Measurements from ENCODE around the gene NEURL2.

DNA sequence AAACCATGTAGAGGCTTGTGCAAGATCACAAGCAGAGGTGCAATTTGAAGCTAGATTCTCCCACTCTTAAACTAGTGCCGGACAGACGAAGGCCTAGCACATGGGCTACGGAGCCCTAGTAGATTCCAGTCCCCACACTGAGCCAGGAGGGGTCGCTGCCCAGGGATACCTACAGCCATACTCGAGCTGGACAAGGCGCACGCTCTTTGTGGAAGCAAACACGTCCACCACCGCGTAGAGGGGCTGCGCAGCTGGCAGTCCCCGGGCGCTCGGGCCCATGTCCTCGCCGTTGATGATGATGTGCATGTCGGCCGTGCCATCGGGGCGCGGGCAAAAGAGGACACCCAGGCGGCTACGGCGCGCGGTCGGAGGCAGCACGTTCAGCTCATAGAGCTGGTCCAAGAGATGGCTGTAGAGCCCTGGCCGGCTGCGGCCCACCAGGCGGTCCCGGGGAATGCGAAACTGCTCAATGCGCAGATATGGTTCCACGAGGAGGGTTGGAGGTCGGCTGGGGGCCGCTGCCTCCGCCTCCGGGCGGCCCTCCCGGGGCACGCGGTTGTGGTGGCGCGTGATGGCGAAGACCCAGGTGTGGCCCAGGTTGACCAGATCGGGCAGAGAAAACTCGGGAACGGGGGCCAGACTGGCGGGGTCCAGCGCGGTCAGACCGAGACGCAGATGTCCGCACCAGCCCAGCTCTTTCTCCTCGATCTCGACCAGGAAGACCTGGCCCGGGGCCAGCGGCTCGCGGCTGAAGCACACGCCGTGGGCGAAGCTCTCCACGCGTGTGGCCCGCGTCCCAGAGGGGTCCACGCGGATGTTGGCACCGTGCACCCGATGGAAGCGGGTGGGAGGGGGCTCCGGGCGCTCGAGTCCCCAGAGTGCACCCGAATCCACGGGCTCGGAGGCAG, 677 bp downstream of the NEURL2 start:
- TF ChIP-seq, protein P1, sequence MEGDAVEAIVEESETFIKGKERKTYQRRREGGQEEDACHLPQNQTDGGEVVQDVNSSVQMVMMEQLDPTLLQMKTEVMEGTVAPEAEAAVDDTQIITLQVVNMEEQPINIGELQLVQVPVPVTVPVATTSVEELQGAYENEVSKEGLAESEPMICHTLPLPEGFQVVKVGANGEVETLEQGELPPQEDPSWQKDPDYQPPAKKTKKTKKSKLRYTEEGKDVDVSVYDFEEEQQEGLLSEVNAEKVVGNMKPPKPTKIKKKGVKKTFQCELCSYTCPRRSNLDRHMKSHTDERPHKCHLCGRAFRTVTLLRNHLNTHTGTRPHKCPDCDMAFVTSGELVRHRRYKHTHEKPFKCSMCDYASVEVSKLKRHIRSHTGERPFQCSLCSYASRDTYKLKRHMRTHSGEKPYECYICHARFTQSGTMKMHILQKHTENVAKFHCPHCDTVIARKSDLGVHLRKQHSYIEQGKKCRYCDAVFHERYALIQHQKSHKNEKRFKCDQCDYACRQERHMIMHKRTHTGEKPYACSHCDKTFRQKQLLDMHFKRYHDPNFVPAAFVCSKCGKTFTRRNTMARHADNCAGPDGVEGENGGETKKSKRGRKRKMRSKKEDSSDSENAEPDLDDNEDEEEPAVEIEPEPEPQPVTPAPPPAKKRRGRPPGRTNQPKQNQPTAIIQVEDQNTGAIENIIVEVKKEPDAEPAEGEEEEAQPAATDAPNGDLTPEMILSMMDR (IDR thresholded peaks at IDR 0.05) = peak; percentile 29 to 48 (median 34)
- no peak for TF ChIP-seq POLR2A (IDR thresholded peaks at IDR 0.05)
